NCI-H345 (cell line): ENCODE data around the gene PRKAR2A.
"Not testable (repeated sequence)": the region's sequence is repeated elsewhere in the genome, so short reads cannot be mapped to it uniquely, and the experiment has no call there.

ENCODE experiments used
- DNase-seq: peaks from one replicate; lab custom pipeline; 2025; lab: John Stamatoyannopoulos, UW

The PRKAR2A gene

DNA sequence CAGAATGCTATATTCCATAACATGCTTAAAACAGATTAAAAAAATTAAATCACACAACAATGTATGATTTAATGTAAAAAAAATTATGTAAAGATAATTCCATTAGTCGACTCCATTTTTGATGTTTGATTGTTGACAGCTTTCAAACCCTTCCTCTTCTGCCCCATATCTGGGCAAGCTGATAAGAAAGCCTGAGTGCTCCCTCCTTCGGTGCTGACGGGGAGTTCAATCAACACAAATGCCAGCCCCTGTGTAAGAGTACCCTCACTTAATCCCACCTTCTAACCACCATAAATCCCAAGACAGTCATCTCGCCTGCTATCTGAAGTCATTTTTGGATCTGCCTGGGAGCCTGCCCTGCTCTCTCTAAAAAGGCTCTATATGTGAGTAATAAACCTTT is 70.8 kb downstream of the PRKAR2A start:
- no peak for DNase-seq

DNA sequence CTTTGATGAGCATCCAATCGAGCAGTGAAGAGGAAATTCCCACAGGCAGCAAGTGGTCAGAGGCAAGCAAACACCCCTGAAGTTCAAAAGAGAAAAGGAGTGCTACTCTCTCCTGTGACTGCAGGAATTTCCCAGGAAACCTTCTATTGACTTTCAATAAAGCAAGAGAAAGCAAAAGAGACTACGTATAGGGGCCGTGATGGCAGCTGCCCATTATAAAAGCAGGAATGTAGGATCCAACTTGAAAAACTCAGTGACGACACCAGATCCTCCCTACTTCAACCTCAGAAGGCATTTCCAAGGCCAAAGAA is 77.5 kb downstream of the PRKAR2A start:
- DNase-seq, result no peak

DNA sequence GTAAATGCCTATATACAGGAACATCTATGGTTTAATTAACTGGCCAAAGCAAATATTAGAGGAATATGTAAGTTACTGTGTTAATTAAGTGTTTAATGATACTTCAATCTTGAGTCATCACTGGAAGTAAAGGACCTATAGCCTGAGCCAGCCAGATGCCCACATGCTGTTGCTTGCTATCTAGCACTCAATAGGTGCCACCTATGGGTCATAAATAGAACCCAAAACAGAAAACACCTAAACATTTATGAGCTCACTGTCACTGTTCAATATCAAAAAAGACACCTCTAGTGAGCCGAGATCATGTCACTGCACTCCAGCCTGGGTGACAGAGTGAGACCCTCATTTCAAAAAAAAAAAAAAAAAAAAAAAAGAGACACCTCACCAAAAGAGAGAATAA is 82.3 kb downstream of the PRKAR2A start:
- no peak for DNase-seq

DNA sequence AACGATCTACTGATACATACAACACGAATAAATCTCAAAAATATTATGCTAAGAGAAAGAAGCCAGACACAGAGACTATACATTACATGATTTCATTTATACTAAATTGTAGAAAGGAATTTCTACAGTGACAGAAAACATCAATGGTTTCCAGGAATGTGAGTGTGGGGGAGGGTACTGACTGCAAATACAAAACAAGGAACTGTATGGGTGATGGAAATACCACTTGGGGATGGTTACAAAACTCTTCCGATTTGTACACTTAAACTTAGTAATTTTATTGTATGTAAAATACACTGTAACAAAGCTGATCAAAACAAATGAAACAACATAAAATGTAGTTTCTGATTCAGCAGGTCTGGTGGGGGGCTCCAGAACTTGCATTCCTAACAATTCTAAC is 84.9 kb downstream of the PRKAR2A start:
- DNase-seq, result no peak

DNA sequence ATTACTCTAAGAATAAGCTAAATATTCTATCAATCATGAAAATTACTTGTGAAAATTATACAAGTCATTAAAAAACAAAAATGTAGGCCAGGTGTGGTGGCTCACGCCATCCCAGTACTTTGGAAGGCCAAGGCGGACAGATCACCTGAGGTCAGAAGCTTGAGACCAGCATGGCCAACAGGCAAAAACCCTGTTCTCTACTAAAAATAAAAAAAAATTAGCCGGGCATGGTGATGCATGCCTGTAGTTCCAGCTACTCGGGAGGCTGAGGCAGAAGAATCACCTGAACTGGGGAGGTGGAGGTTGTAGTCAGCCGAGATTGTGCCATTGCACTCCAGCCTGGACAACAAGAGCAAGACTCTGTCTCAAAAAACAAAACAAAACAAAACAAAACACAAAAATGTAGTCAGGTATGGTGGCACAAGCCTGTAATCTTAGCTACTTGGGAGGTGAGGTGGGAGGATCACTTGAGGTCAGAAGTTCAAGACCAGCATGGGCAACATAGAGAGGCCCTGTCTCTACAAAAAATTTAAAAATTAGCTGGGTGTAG is 87.6 kb downstream of the PRKAR2A start:
- DNase-seq, result not testable (repeated sequence)

DNA sequence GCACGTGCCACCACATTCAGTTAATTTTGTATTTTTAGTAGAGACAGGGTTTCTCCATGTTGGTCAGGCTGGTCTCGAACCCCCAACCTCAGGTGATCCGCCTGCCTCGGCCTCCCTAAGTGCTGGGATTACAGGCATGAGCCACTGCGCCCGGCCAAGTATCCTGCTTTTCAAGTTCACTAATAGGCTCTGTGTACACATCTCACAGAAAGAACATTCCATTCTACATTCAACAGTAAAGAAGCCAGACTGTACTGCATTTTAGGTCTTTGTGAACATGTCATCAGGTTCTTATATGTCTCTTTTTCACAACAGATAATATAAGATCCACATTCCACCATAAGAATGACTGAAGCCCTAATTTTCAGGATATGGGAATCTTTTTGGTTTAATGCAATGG is 88.1 kb downstream of the PRKAR2A start:
- DNase-seq, result not testable (repeated sequence)

DNA sequence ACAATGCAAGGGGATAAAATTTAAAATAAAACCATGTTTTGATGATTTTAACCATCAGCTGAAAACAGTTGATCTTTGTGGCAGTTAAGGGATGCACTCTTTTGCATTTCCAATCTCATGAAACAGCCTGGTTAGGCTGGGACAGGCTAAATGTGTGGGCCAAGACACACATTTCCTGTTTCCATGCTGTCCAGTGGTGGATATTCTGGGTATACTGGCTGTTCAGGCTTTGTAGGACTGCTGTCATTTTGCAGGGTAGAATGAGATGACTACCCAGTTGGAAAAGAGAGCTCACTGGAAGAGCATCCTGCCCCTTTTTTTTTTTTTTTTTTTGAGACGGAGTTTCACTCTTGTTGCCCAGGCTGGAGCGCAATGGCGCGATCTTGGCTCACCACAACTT is 88.6 kb downstream of the PRKAR2A start:
- no peak for DNase-seq

DNA sequence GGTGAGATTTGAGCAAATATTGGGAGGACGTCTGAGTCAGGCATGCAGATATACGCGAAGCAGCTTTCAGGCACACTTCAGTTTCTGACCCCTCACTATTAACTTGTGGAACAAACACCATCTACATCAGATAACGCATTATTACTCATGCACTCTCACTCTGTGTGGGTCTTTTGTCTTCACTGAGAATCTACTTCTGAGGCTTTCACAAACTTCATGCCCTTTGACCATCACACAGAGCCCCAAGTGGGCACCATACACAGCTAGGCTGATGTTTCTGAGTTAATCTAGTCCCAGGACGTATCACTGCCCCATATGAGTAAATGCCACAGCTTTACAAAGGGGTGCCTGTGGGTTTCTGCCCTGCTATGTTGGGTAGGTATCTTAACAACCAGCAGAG is 91.0 kb downstream of the PRKAR2A start:
- no peak for DNase-seq

DNA sequence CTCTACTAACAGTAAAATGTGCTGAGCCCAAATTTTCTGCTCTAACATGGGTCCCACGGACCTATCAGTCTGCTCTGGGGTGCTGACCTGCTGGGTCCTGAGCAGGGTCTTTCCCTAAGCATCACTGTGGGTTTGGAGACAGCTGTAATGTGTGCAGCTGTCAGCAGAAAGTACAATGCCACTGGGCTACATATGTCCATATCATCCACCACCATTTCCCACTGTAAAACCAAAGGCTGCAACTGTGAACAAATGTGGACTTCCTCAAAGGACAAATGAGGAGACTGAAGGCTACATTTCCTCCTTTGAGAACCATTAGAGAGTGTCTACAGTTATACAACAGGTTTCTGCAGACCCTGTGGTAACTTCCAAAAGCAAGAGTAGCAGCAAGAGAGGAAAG is 96.8 kb downstream of the PRKAR2A start:
- DNase-seq, result no peak

DNA sequence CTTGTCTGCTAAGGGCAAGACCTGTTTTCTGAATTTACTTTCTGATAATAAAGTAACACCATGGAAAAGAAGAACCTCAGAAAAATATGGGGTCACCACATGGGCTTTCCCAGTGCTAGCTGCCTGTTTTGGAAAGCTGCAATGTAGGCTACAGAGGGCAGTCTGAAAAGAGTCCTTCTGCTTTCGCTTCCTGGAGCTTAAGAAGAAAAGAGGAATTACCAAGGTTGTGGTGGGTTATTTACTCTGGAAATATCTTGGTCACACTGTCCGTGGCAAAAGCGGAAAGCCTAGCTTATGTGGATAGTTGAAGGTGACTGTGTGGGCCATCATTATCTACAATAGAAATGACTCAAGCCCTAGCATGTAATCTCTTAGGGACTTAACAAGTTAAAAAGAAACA is 98.9 kb downstream of the PRKAR2A start:
- no peak for DNase-seq

DNA sequence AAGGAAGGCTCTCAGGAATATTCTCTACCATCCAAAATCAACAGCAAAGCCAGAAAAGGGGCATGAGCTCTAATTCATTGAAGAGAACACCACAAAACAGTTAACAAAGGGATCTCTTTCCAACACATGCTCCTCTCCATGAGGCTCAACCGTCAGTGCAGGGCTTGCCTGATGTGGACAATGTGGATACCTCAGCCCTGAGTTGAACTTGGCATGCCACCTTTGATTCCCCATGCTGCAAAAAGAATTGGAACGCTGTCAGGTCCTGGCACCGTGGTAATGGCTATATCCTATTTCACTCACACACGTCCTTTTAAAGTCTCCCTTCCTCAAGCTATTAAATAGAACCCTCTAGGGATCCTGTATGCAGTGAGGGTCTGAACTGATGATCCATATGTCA is 100.0 kb downstream of the PRKAR2A start:
- DNase-seq, result no peak

DNA sequence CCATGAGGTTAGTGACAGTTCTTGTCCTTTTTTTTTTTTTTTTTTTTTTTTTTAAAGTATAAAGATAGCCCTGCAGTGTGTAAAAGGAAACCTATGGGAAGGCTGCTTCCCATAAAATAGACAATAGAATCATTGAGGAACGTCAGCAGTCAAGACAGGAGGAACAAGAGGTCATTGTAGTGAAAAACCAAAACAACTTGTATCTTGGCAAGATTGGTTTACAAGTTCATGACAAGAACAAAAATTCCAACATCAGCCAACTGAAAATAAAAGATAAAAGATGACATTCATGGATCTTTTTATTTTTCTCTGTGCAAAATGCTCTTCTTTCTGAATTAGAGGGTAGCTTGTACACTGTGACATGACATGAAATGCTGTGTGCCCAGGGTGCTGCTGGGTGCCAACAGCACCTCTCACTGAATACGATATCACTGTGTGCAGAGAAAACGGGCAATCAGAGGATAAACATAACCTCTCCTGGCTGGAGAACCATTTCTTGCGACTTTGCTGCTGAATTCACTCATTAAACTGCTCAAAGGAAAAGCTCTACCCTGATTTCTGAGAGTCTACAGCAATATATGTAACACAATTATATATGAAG is 100.6 kb downstream of the PRKAR2A start:
- no peak for DNase-seq

DNA sequence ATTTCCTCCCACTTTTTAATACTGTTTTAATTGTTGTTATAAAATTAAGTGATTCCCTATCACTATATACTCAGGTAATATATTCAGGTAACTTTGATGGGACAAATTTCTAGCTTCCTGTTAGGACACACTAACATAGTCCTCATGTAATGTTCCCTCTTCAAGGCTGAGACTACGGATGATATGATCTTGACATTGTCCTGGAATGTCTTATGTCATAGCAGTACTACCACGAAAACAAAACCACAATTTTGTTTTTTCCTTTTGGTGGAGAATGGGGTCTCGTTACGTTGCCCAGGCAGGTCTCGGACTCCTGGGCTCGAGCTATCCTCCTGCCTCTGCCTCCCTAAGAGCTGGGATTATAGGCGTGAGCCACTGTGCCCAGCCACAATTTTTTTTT is 103.9 kb downstream of the PRKAR2A start:
- no peak for DNase-seq

DNA sequence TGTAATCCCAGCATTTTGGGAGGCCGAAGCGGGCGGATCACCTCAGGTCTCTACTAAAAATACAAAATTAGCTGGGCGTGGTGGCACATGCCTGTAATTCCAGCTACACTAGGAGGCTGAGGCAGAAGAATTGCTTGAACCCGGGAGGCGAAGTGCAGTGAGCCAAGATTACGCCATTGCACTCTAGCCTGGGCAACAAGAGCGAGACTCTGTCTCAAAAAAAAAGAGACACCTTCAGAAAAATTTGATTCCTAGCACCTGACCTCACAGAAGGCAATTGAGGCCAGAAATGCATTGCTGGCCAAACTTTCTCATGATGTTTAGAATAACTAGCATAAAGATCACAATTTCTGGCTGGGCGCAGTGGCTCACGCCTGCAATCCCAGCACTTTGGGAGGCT is 106.4 kb downstream of the PRKAR2A start:
- DNase-seq, result not testable (repeated sequence)

DNA sequence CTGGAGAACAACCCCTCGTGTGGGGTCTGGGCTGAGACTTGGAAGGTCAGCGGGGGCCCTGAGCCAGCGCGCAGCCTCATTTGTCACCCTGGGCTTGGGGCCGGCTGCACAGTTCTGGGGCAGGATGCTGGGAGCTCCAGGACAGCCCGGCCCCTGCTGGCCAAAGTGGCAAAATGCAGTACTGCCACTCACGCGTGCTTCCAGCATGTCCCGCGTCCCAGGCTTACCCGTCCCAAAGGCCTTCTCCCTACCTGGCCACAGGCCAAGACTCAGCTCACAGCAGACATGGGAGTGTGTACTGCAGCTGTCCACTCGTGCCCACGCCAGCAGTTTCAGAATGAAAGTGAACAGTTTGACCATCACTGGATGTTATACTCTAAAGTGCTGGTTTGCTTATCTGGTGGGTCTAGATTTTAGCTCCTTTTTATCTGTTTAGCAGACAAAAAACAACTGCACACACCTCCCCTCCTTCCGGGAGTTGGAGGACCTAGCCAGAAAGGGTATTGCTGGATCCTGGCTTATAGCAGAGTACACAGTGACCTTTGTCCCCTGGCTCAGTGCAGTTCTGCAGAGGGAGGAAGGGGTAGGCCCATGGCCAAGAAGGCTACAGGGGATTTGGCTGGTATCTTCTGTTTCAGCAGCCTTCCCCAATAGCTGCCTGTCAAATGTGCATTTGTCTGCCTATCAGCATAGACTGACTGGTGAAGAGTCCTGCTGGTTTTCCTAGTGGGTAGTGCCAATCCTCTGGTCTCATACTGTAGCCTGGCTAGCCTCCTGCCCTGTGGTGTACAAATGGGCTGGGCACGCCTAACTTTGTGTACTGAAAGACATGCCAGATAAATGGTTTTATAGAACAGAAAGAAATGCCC is 107.5 kb downstream of the PRKAR2A start:
- DNase-seq, result peak; percentile 4

DNA sequence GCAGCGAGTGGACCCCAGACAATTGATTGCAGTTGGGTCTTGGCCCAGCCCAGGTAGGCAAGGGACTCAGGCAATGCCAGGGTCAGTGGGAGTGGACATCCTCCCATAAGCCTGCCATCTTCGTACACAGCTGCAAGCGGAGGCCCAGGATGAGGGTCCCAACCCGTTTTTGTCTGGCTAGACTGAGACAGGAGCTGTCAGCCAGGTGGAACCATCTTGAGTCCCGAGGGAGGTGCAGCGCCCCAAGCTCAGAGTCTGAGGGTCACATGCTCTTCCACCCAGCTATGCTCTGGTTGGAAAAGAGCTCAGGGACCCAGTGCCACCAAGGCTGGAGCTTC is 108.1 kb downstream of the PRKAR2A start:
- no peak for DNase-seq

DNA sequence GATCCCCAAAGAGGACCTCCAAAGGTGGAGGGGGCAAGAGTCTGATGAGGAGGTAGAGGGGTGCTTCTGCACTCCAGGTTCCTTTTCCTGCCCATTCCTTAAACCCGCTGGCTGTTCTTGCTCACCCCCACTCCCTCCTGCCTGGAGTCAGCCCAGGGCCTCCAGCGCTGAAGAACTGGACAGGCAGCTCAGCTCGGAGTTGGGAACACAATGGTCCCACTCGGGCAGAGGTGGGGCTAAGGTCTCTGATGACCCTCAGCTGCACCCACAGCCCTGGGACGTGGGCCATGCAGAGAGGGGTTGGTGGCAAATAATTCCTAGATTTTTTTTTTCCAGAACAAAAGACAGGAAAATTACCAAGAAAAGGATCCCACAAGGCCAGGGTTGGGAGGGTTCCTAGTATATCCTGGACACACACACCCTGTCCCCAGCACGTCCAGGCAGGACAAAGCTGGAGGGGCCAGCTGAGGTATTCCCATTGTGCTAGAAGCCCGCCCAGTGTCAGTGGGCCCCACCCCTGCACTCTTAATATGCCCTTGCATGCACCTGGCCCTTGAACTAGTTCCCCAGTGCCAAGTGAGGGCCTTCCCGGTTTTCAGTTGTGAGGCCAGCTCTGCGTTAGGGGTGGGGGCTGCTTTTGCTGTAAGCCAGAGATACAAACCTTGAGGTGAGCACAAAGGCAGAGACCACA is 108.6 kb downstream of the PRKAR2A start:
- DNase-seq, result no peak

DNA sequence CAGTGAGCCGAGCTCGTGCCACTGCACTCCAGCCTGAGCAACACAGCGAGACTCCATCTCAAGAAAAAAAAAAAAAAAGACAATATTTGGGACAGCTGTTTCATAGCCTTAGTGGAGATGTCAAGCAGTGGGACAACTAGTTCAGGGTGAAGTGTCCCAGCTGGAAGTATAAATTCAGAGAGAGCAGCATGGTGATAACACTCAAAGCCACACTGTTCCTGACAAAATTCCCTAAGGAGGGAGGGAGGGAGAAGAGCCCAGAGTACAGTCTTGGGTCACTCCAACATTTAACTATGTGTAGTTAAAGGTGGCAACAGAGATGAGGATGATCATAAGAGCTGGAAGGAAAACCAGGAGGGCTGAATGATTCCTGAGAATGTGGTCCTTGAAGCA is 109.5 kb downstream of the PRKAR2A start:
- DNase-seq, result no peak

DNA sequence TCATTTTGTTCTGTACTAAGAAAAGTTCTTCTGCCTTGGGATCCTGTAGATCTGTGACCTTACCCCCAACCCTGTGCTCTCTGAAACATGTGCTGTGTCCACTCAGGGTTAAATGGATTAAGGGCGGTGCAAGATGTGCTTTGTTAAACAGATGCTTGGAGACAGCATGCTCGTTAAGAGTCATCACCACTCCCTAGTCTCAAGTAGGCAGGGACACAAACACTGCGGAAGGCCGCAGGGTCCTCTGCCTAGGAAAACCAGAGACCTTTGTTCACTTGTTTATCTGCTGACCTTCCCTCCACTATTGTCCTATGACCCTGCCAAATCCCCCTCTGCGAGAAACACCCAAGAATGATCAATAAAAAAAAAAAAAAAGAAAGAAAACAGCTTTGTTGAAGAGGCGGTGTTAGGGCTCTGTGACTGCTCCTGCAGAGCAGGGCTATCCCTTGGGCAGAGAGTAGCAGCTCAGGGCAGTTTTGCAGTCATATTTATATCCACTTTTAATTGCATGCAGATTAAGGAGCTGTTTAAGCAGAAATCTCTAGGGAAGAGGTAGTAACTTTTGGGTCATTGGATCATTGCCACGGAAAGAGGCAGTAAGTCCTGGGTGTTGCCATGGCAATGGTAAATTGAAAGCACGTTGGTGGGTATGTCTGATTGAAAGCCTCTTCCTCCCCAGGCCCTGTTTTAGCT is 112.5 kb downstream of the PRKAR2A start:
- DNase-seq, result not testable (repeated sequence)

DNA sequence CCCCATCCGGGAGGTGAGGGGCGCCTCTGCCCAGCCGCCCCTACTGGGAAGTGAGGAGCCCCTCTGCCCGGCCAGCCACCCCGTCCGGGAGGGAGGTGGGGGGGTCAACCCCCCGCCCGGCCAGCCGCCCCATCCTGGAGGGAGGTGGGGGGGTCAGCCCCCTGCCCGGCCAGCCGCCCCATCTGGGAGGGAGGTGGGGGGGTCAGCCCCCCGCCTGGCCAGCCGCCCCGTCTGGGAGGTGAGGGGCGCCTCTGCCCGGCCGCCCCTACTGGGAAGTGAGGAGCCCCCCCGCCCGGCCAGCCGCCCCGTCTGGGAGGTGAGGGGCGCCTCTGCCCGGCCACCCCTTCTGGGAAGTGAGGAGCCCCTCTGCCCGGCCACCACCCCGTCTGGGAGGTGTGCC is 113.1 kb downstream of the PRKAR2A start:
- not testable (repeated sequence) for DNase-seq

DNA sequence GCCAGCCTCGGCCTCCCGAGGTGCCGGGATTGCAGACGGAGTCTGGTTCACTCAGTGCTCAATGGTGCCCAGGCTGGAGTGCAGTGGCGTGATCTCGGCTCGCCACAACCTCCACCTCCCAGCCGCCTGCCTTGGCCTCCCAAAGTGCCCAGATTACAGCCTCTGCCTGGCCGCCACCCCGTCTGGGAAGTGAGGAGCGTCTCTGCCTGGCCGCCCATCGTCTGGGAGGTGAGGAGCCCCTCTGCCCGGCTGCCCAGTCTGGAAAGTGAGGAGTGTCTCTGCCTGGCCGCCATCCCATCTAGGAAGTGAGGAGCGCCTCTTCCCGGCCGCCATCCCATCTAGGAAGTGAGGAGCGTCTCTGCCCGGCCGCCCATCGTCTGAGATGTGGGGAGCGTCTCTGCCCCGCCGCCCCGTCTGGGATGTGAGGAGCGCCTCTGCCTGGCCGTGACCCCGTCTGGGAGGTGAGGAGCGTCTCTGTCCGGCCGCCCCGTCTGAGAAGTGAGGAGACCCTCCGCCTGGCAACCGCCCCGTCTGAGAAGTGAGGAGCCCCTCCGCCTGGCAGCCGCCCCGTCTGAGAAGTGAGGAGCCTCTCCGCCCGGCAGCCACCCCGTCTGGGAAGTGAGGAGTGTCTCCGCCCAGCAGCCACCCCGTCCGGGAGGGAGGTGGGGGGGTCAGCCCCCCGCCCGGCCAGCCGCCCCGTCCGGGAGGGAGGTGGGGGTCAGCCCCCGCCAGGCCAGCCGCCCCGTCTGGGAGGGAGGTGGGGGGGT is 113.7 kb downstream of the PRKAR2A start:
- DNase-seq, result not testable (repeated sequence)

DNA sequence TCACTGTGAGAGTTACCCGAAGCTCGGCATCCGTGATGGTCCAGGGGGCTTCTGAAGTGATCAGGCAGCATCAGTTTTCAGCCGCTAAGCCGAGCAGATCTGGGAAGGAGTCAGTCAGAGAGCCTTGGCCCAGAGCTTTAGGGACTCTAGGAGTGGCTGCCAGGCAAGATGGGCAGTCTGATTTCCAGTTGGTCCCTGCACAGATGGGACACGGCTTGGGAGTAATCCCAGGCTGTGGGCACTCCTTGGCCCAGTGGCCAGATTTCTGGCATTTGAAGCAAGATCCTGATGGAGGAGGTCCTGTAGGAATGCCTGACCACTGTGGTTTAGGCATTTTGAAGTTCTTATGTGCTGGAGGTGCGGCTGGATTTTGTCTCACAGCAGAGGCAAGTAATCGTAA is 120.2 kb downstream of the PRKAR2A start:
- no peak for DNase-seq
